Pericardium fibroblast (primary cell): ENCODE measurements around the gene ZSCAN20. TPM values are rescaled to one million over a fixed set of nuclear protein-coding genes. Genes with fewer than 3 reads are reported as not detected.

Source experiments
- total RNA-seq: library from RNA; depleted of rRNA; stranded (reverse); fragments of >200 nt; gene quantifications from 2 replicates; pipeline ENCODE4 v1.2.3, GENCODE V29; 2015

Gene ZSCAN20
- 4.2 and 6.0 TPM in 2 replicates for total RNA-seq

GRCh38 chr1:33472269-33472980 lies at the start of gene ZSCAN20:
Gene ZSCAN20 (plus strand): TSS chr1:33472645. CDS start chr1:33479289, 6,644 bp downstream.

GRCh38 chr1:33430692-33431593 lies 41.5 kb upstream of the ZSCAN20 start, which contains the start of gene PHC2:
Gene PHC2 (minus strand): TSS chr1:33431095. CDS start chr1:33375539, 55,556 bp downstream.

Other genes with a start within 250 kb of the ZSCAN20 start
- gene ZNF362, start 216.2 kb upstream of the ZSCAN20 start, total RNA-seq, result 21.5 and 27.0 TPM in 2 replicates
- not detected in 2 replicates for gene A3GALT2, start 151.5 kb upstream of the ZSCAN20 start, total RNA-seq
- 86.8 and 123 TPM in 2 replicates for gene PHC2, start 41.5 kb upstream of the ZSCAN20 start, total RNA-seq